ENCODE results near the gene SMC1A. TPM values are rescaled to one million over a fixed set of nuclear protein-coding genes. Genes with fewer than 3 reads are reported as not detected.

SMC1A gene
- total RNA-seq, 1 experiment from 2014 or later: 88.3 TPM

- no peak for TF ChIP-seq CEBPB (IDR thresholded peaks at IDR 0.05; ENCODE audit: low read depth)
- TF ChIP-seq TCF7L2 (IDR thresholded peaks at IDR 0.05; ENCODE audit: borderline replicate concordance, extremely low read depth, insufficient read depth, insufficient read length): no peak
- TF ChIP-seq CTCF (IDR thresholded peaks at IDR 0.05 in 2 of 3, conservative IDR thresholded peaks at IDR 0.05 in 1 of 3; ENCODE audit: borderline replicate concordance in 1 of 3, insufficient read depth in 1 of 3, low read depth in 2 of 3, low read length in 2 of 3): no peak
- TF ChIP-seq, protein P1, sequence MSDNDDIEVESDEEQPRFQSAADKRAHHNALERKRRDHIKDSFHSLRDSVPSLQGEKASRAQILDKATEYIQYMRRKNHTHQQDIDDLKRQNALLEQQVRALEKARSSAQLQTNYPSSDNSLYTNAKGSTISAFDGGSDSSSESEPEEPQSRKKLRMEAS (IDR thresholded peaks at IDR 0.05): no peak
- no peak for TF ChIP-seq ZNF274 (IDR thresholded peaks at IDR 0.05; ENCODE audit: low read depth, low read length)
- no peak for TF ChIP-seq RAD21 (IDR thresholded peaks at IDR 0.05; ENCODE audit: low read depth)
- no peak for TF ChIP-seq SP1 (IDR thresholded peaks at IDR 0.05; ENCODE audit: low read depth)
- no peak for TF ChIP-seq SIN3A (IDR thresholded peaks at IDR 0.05; ENCODE audit: low read depth)
- TF ChIP-seq ZFX (IDR thresholded peaks at IDR 0.05): no peak
Observed at GRCh38 chrX:53337101-53337500, 85.4 kb downstream of the SMC1A start (continued).

DNA sequence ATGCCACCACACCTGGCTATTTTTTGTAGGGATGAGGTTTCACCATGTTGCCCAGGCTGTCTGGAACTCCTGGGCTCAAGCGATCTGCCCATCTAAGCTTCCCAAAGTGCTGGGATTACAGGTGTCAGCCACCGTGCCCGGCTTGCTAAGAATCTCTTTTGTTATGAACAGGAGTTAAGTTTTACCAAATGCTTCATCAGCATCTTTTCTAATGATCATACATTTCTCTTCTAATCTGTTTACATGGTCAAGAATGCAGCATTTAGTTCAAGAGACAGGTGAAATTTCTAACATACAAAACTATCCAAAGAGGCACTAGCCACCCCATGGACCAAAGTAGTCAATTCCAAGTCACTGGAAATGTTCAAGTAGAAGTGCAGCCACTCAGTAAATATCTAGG is 88.6 kb downstream of the SMC1A start:
- intact Hi-C loops (cut with micrococcal nuclease): no loop called here
- DNase-seq (ENCODE audit: low read depth, low spot score) (no peak), ATAC-seq (no peak)
- Histone ChIP-seq H3K4me1 (ENCODE audit: control insufficient read depth in 1 of 2, insufficient read depth in 2 of 2, low read length in 2 of 2) (no peaks in the 10 kb centered on the region), H3K9me3 (ENCODE audit: control insufficient read depth in 1 of 2, insufficient read depth in 1 of 2, low read depth in 1 of 2, low read length in 2 of 2) (no peaks in the 10 kb centered on the region), H4K20me1 (ENCODE audit: insufficient read depth) (no peaks in the 10 kb centered on the region), H3K4me2 (ENCODE audit: low read length) (no peak overlapping the region), H3K27ac (ENCODE audit: low read depth, low read length) (no peak overlapping the region), H3K79me2 (ENCODE audit: insufficient read depth, low read length) (no peaks in the 10 kb centered on the region), H3K9ac (ENCODE audit: low read length) (no peak overlapping the region), H3K4me3 (replicated peaks in 1 of 2; ENCODE audit: low read depth in 1 of 2, low read length in 2 of 2) (no peak overlapping the region), H3K36me3 (ENCODE audit: control insufficient read depth in 1 of 2, insufficient read depth in 2 of 2, low read length in 2 of 2) (no peaks in the 10 kb centered on the region), H3K27me3 (ENCODE audit: insufficient read depth, low read length) (no peaks in the 10 kb centered on the region), H3K9me2 (ENCODE audit: insufficient read depth) (no peaks in the 10 kb centered on the region), H2AFZ (ENCODE audit: low read depth, low read length, poor library complexity, severe bottlenecking) (no peak overlapping the region)
- RAD21 ChIA-PET (ENCODE audit: low non-redundant PET in 1 of 2, low total read pairs in 2 of 2, uncharacterized antibody in 2 of 2, unreplicated experiment in 2 of 2): no interaction called here
- TF ChIP-seq, protein P1 (IDR thresholded peaks at IDR 0.05): no peak
- TF ChIP-seq TCF7L2 (IDR thresholded peaks at IDR 0.05; ENCODE audit: borderline replicate concordance, extremely low read depth, insufficient read depth, insufficient read length) (no peak), SIN3A (IDR thresholded peaks at IDR 0.05; ENCODE audit: low read depth) (no peak), ATF3 (IDR thresholded peaks at IDR 0.05) (no peak), EGR1 (IDR thresholded peaks at IDR 0.05; ENCODE audit: low read depth) (no peak), EZH2phosphoT487 (IDR thresholded peaks at IDR 0.05; ENCODE audit: borderline replicate concordance) (no peak), SRF (IDR thresholded peaks at IDR 0.05; ENCODE audit: low read depth) (no peak), SP1 (IDR thresholded peaks at IDR 0.05; ENCODE audit: low read depth) (no peak), FOSL1 (IDR thresholded peaks at IDR 0.05; ENCODE audit: low read depth) (no peak), JUND (IDR thresholded peaks at IDR 0.05) (no peak)
- POLR2A ChIA-PET: no interaction called here
- CTCF ChIA-PET: no interaction called here
- no TSS peak for BruUV-seq (replicated peaks)
